Body of pancreas (tissue), 4 donors: ENCODE results near the gene BTN3A1. TPM values are rescaled to one million over a fixed set of nuclear protein-coding genes. Genes with fewer than 3 reads are reported as not detected.
A peak's percentile ranks its signal among the peaks of the same experiment; 100 is the strongest.

Experiments
- ATAC-seq: fragments of 150-250 bp; one replicate; pipeline ENCODE4 v1.9.1; 2016
- DNase-seq, 4 donors: peaks; one replicate each; pipeline ENCODE4 v3.0.0-alpha.2; 2019
- H3K27ac ChIP-seq, 4 donors: fragments of 200-600 bp; sonication (generic); 1 replicate in 3 of 4; 2 replicates in 1 of 4; pipeline versions ENCODE4 v1.5.1 to v1.6.1; 2016 to 2019; ENCODE audit warnings: mild to moderate bottlenecking in 1 of 4, mixed read lengths in 1 of 4, moderate library complexity in 1 of 4
- H3K27me3 ChIP-seq, 2 donors: fragments of 200-600 bp; sonication (generic); one replicate each; pipeline ENCODE4 v1.6.0; 2016; ENCODE audit warnings: mild to moderate bottlenecking in 1 of 2
- H3K36me3 ChIP-seq, 2 donors: fragments of 200-600 bp; sonication (generic); replicated peaks in 1 of 2; 2 replicates each; pipeline ENCODE4 v1.5.1; 2016; ENCODE audit warnings: low read depth in 2 of 2; ENCODE audit not compliant: insufficient read depth in 1 of 2
- H3K4me1 ChIP-seq: fragments of 200-600 bp; sonication (generic); one replicate; pipeline ENCODE4 v1.6.0; 2016
- H3K4me3 ChIP-seq, 2 donors: fragments of 200-600 bp; sonication (generic); 1 replicate in 1 of 2; 2 replicates in 1 of 2; pipeline ENCODE4 v1.5.1; 2016 to 2019
- H3K9me3 ChIP-seq, 3 donors: fragments of 200-600 bp; sonication (generic); 1 replicate in 2 of 3; 2 replicates in 1 of 3; pipeline ENCODE4 v1.5.1; 2016
- CTCF ChIP-seq, 7 experiments: fragments of 450-650 bp in 4 of 7; fragments of 200-600 bp in 3 of 7; sonication (generic) in 3 of 7; IDR thresholded peaks; one replicate each; pipeline ENCODE4 v1.5.1; 2016 to 2019; ENCODE audit warnings: antibody characterized with exemption in 7 of 7
- POLR2A ChIP-seq, 3 donors: fragments of 450-650 bp; IDR thresholded peaks; one replicate each; pipeline ENCODE4 v1.6.1; 2016; ENCODE audit warnings: antibody characterized with exemption in 3 of 3, mild to moderate bottlenecking in 2 of 3
- WGBS, 2 donors: methylation state at CpG; one replicate each; pipeline ENCODE4 v1.1.5; 2017; 5-methylcytosine and 5-hydroxymethylcytosine counted together
- intact Hi-C: fragments of 100-400 bp; cut with DNase I; formaldehyde crosslinking; loops from one replicate; pipeline ENCODE4 v1.15.1; 2023
- total RNA-seq, 2 donors: library from RNA; depleted of rRNA; stranded (reverse); fragments of >200 nt; gene quantifications; one replicate each; pipeline ENCODE4 v1.1.0, GENCODE V29; 2016

The BTN3A1 gene
- total RNA-seq, 2 donors from 2014 or later: 9.2 to 11.4 TPM

- no peaks in the 10 kb centered on the region for H3K27me3 ChIP-seq
- TF ChIP-seq POLR2A (IDR thresholded peaks at IDR 0.05) (no peak), CTCF (IDR thresholded peaks at IDR 0.05) (no peak)
- no peak overlapping the region for H3K27ac ChIP-seq
- no peak for ATAC-seq
- intact Hi-C loops: no loop called here
- no peaks in the 10 kb centered on the region for H3K9me3 ChIP-seq
- H3K36me3 ChIP-seq: no peaks in the 10 kb centered on the region
- 73 to 81% methylated on average over 1 of the region's 1 CpG for WGBS, 2 donors
- H3K4me1 ChIP-seq: peaks cover 5% of the 10 kb centered on the region
- no peak for DNase-seq
- H3K4me3 ChIP-seq: no peak overlapping the region
Observed at GRCh38 chr6:26452631-26453235, 50.7 kb downstream of the BTN3A1 start.

DNA sequence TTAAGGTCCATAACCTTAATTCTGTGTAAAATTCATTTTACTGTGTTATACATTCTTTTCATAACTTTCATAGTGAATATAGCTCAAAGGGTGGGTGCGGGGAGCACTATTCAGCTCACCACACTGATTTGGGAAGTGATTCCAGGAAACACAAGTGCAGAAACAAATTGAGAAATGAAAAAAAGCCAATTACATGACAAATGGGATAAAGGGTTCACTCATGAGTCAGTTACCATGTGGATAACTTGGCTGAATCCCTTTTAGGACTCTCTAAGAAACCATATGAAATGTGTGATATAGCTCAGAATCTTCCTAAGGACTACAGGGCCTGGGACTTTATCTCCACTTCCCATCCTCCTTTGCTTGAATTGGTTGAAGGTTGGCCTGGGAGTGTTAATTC lies 52.6 kb downstream of the BTN3A1 start:
- ATAC-seq: no peak
- WGBS, 2 donors: 86 to 91% methylated on average over 1 of the region's 1 CpG
- no peak overlapping the region for H3K27ac ChIP-seq
- H3K4me3 ChIP-seq: no peak overlapping the region
- TF ChIP-seq POLR2A (IDR thresholded peaks at IDR 0.05) (no peak), CTCF (IDR thresholded peaks at IDR 0.05) (no peak)
- intact Hi-C loops: no loop called here
- H3K4me1 ChIP-seq: peaks cover 13% of the 10 kb centered on the region
- no peak for DNase-seq
- no peaks in the 10 kb centered on the region for H3K36me3 ChIP-seq
- no peaks in the 10 kb centered on the region for H3K9me3 ChIP-seq
- no peaks in the 10 kb centered on the region for H3K27me3 ChIP-seq

GRCh38 chr6:26455357-26455970 lies 53.4 kb downstream of the BTN3A1 start:
- Histone ChIP-seq H3K36me3 (peaks cover 0 to 2% of the 10 kb centered on the region in 2 donors), H3K27ac (no peak overlapping the region), H3K27me3 (no peaks in the 10 kb centered on the region), H3K4me3 (no peak overlapping the region), H3K9me3 (no peaks in the 10 kb centered on the region), H3K4me1 (peaks cover 21% of the 10 kb centered on the region)
- TF ChIP-seq CTCF (IDR thresholded peaks at IDR 0.05) (no peak), POLR2A (IDR thresholded peaks at IDR 0.05) (no peak)
- 71 to 78% methylated on average over 3 of the region's 3 CpGs for WGBS, 2 donors
- ATAC-seq (no peak), DNase-seq (no peak)
- intact Hi-C loops: no loop called here

DNA sequence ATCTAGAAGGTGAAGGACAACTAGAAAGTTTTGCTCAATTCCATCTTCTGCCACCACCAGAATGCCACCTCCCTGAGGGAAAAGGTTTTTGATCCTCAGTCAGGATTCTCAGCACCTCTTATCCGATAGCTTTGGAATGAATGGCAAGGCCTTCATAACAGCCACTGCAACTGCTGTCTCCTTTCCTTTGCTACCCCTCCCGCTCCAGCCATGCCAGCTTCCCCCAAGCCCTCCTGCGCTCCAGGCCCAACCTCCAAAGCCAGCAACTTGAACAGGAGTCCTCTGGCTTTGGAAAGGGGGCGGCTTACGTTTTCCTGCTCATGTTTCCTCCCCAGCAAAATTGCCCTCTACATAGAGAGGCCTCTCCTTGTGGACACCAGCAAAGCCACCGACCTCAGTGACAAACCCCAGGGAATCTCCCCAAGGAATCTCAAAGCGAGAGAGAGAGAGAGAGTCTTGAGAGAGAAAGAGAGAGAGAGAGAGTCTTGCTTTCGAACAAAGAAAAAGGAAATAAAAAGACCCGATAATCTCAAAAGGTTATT lies 55.3 kb downstream of the BTN3A1 start:
- ATAC-seq: peak; percentile 63
- DNase-seq: peak in 3 of 4 donors; percentile 17 to 32 (median 24)
- TF ChIP-seq CTCF (IDR thresholded peaks at IDR 0.05): no peak
- TF ChIP-seq POLR2A (IDR thresholded peaks at IDR 0.05): no peak
- H3K27ac ChIP-seq: peak overlapping the region; percentile 7 to 89 (median 82)
- no peaks in the 10 kb centered on the region for H3K27me3 ChIP-seq
- intact Hi-C loops: no loop called here
- no peak overlapping the region for H3K4me3 ChIP-seq
- peaks cover 0 to 2% of the 10 kb centered on the region in 2 donors for H3K36me3 ChIP-seq
- H3K4me1 ChIP-seq: peaks cover 31% of the 10 kb centered on the region
- H3K9me3 ChIP-seq: no peaks in the 10 kb centered on the region
- 16 to 17% methylated on average over 9 of the region's 9 CpGs for WGBS, 2 donors
